Measurements from ENCODE around the gene HHAT.
A peak's percentile ranks its signal among the peaks of the same experiment; 100 is the strongest.

GRCh38 chr1:210373878-210374599, 45.3 kb downstream of the HHAT start:
- TF ChIP-seq CTCF (IDR thresholded peaks at IDR 0.05; ENCODE audit: low read length), result peak; percentile 95
- no peak for TF ChIP-seq EZH2phosphoT487 (IDR thresholded peaks at IDR 0.05; ENCODE audit: low read length)

Measured in MM.1S (cell line).